Stimulated activated CD8-positive, alpha-beta memory T cell treated with anti-CD3 and anti-CD28 coated beads, Interleukin-4, amount 100 ng/mL, for 24 hours (primary cell): Measurements from ENCODE around the gene CPM.

Experiments
- DNase-seq: peaks from one replicate; pipeline ENCODE4 v3.0.0-alpha.2; 2020; ENCODE audit warnings: low read depth

CPM gene

GRCh38 chr12:68932961-68933893 is at the start of gene CPM:
CPM (minus strand) TSS chr12:68933171; CDS start chr12:68932837, 334 bp downstream.
- DNase-seq, result peak; percentile 66

GRCh38 chr12:68981516-68981915 is 48.5 kb upstream of the CPM start:
- no peak for DNase-seq

- DNase-seq, result no peak
These were observed 47.7 kb upstream of the CPM start for GRCh38 chr12:68980476-68981212.

DNA sequence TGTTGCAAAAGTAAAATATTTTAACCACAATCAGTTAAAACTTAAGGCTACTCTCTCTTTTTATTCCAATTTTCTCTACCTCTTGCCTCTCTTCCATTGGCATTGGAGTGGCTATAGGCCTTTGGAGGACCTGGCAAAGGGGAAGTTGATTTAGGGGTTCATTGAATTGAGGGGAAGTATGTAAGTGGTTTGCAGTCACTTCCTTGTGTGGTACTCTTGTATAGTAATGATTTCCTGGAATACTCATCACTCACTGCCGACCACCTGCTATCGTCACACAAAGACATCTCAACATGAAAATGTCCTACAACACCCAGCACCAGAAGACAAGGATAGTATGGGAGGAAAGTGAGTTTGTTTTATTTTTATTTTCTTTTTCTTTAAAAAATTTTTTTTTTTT is 45.7 kb upstream of the CPM start:
- no peak for DNase-seq

GRCh38 chr12:68977909-68978610 is 45.1 kb upstream of the CPM start:
- DNase-seq, result no peak

DNA sequence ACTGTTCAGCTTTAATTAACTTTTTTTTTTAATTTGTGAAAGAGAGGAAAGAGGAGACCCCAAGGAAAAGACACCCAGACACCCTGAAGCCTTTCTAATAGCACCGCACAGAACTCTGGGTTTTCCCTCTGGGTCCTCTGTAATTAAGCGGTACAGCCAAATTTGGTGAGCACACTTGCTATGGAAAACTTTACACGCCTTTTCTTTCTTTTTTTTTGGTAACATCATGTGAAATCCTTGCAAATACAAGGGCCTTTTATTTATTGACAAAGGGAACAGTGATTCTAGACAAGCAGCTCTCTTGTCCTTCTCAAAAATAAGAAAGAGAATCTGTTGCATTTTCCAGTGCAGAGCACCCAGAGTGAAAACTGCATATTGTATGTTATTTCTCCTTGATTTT is 44.4 kb upstream of the CPM start:
- DNase-seq, result no peak

DNA sequence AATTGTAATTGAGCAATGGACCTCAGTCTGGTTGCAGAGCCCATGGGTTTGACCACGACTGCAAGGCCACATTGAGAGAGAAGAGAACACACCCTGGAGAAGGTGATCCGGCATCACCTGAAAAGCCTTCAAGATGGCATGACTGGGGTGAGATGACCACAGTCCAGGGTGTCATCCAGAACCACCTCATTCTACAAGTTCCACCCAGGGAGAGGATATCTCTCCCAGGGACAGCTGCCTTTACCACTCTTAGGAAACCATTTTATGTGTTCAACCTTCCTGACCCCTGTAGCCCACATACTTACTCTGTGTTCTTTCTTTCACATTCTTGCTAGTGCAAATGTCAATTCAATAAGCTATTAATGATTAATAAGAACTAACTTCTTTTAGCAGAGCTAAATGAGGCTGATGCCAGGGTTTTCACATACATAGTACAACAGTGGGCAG is 43.4 kb upstream of the CPM start:
- DNase-seq, result no peak

DNA sequence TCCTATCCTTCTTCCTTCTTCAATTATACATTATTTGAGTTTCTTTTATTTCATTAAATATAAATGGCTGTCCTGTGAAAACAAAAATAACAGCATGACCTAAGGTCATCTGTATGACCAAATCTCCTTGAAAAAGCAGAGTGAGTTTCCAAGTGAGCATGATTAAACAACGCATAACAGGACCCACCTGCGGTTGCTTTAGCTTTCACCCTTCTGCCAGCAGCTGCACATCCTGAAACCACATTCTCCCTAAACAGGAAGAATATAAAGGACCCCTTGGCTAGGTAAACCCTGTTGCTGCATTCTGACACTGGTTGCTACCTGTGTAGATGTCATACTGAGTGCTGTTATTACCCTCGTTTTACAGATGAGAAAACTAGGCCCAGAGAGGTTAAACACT is 42.8 kb upstream of the CPM start:
- no peak for DNase-seq

DNA sequence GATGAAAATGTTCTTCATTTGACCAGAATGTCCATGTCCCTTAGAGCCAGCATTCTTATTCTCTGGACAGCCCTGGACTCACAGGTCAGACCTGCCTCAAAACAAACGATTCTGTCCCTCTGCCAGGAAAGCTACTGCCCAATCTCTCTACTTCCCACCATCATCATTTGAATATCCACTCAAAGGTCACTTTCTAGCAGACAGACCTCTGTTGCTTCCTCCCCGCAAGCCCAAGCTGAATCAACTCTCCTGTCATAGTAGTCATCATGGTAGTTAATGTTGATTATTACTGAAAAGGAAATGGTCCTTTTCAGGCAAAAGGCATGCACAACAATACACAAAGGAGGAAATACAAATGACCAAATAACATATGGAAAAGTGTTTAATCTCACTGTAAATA is 39.6 kb upstream of the CPM start:
- no peak for DNase-seq

- no peak for DNase-seq
These were observed 38.4 kb upstream of the CPM start for GRCh38 chr12:68971404-68971803.

DNA sequence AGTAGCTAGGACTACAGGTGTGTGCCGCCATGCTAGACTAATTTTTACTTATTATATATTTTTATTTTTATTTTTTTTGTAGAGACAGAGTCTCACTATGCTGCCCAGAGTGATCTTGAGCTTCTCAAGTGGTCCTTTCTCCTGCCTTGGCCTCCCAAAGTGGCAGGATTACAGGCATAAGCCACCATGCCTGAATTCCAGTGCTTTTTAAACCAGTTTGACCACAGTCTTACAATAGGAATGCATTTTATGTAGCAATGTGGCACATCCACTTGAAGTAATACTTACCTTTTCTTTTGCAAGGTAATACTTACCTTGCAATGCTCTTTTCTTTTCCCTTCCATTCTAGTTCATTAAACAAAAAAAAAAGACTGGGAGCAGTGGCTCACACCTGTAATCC is 38.0 kb upstream of the CPM start:
- DNase-seq, result no peak

GRCh38 chr12:68970306-68970705 is 37.3 kb upstream of the CPM start:
- DNase-seq, result no peak

- no peak for DNase-seq
These were observed 34.1 kb upstream of the CPM start for GRCh38 chr12:68967046-68967445.

- DNase-seq, result no peak
These were observed 31.1 kb upstream of the CPM start for GRCh38 chr12:68963856-68964745.

DNA sequence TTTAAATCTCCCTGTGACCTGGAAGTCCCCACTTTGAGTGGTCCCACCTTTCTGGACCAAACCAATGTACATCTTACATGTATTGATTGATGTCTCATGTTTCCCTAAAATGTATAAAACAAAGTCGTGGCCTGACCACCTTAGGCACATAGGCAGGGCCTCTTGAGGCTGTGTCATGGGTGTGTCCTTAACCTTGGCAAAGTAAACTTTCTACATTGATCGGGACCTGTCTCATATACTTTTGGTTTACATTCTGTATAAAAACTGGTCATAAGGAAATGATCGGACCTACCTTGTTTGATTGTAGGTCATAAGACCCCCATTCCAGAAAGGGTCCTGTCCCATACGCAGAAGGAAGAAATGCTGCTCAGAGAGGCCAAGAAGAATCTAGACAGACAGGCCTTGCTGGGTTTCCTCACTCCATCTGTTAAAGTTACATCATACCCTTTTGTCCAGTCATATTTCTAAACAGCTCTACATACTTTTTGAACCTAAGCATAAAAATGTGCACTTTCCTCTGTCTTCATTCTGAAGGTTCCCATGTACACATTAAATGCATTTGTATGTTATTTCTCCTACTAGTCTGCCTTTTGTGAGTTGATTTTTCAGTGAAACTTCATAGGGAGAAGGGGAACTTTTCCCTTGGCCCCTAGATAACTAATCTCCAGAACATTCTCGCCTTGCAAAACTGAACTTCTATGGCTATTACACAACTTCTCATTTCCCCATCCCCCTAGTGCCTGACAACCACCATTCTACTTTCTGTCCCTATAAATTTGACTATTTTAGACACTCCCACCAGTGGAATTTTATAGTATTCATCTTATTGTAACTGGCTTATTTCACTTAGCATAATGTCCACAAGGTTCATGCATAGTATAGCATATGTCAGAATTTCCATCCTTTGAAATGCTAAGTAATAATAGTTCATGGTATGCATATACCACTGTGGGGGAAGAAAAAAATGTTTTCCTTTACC is 30.2 kb upstream of the CPM start:
- DNase-seq, result no peak

DNA sequence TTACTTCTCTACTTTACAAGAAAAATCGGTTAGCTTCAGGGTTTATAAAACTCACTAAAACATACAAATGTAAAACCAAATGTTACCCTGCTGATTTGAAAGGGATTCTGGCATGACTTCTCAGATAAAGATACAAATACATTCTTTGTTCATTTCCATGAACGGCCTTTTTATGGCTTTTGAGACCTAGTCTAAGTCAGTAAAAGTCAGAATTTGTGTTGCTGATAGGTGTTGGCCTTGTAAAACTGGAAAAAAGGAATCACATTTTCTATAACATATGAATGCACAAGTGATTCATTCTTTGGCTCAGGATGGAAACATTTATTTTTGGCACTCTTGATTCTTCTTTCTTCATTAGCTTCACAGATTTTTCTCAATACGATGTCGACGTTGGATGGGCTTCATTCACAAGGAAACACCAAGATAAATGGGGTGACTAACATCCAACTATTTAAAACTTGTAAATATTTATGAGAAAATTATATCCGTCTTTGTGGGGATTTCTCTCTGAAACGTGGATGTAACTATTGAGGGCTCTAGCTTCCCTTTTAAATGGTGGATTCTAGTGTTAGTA is 27.0 kb upstream of the CPM start:
- DNase-seq, result no peak

GRCh38 chr12:68959143-68959858 is 26.3 kb upstream of the CPM start:
- no peak for DNase-seq

- peak; percentile 10 for DNase-seq
These were observed 25.4 kb upstream of the CPM start for GRCh38 chr12:68958322-68958721.

- DNase-seq, result no peak
These were observed 24.3 kb upstream of the CPM start for GRCh38 chr12:68957273-68957672.
